Measurements from ENCODE around the gene SYNPO2.

SYNPO2 gene

DNA sequence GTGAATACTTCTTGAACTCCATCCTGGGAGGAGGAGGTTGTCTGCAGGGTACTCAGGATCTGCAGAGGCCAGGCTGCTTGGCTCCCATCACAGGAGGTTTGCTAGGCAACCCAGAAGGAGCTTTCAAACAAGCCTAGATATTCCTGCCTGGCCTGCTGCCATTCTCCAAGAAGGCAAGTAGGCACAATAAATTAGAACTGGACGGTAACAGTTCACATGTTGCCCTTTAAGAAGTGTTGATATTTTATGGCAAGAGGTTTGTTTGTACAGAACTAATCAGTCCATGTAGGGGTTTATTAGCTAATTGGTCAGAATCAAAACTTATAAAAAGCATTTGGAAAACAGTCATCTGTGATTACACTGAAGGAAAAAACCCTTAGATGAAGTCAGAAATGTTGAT is 39.3 kb downstream of the SYNPO2 start:
- Histone ChIP-seq H4K8ac (ENCODE audit: low read depth, low read length) (no peak overlapping the region), H3K18ac (ENCODE audit: low read length) (no peak overlapping the region), H3K36me3 (ENCODE audit: control insufficient read depth, insufficient read depth, low read length) (no peaks in the 10 kb centered on the region), H3K23ac (ENCODE audit: low read length) (no peak overlapping the region), H3K4me1 (ENCODE audit: control insufficient read depth, low read depth, low read length) (no peaks in the 10 kb centered on the region), H3K79me2 (ENCODE audit: control insufficient read depth, insufficient read depth, low read length) (no peaks in the 10 kb centered on the region), H3K27ac (ENCODE audit: low read depth, low read length) (no peak overlapping the region), H3K56ac (ENCODE audit: low read length) (no peak overlapping the region), H3K4me3 (ENCODE audit: low read length) (no peak overlapping the region), H2BK5ac (ENCODE audit: low read length) (no peak overlapping the region), H3K27me3 (ENCODE audit: insufficient read depth, low read length, poor library complexity) (no peaks in the 10 kb centered on the region), H3K9ac (ENCODE audit: low read length) (no peak overlapping the region), H3K79me1 (ENCODE audit: low read length) (no peaks in the 10 kb centered on the region), H3K4me2 (ENCODE audit: low read length) (no peak overlapping the region), H2AK5ac (ENCODE audit: low read length) (no peak overlapping the region), H2BK120ac (ENCODE audit: low read depth, low read length) (no peak overlapping the region), H2BK15ac (replicated peaks; ENCODE audit: low read depth) (no peak overlapping the region), H3K4ac (ENCODE audit: low read depth, low read length) (no peak overlapping the region), H4K5ac (ENCODE audit: low read length) (no peak overlapping the region)
- DNase-seq = no peak
- WGBS (ENCODE audit: extremely low coverage, insufficient coverage, low lambda C conversion rate) = no CpG with 5 or more reads among the region's 1 CpG

DNA sequence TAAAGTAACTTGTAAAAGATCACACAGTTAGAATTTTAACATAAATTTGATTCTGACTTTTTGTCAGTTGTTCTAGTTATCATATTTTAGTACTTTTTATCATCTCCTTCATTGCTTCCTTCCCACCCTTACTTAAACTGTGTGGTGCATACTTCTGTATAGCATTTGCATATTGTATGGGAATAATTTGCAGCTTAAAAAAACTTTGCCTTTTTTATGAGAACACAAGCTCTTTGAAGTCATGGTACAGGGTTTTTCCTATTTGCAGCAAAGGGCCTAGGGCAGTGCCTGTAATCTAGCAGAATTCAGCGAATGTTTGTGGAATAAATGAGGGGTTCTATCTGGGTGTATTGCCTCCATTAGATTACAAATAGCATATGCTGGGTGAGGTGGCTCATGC is 41.6 kb downstream of the SYNPO2 start:
- WGBS (ENCODE audit: extremely low coverage, insufficient coverage, low lambda C conversion rate) = no CpG with 5 or more reads among the region's 1 CpG
- no peak overlapping the region for H3K27ac ChIP-seq (ENCODE audit: low read depth, low read length)

DNA sequence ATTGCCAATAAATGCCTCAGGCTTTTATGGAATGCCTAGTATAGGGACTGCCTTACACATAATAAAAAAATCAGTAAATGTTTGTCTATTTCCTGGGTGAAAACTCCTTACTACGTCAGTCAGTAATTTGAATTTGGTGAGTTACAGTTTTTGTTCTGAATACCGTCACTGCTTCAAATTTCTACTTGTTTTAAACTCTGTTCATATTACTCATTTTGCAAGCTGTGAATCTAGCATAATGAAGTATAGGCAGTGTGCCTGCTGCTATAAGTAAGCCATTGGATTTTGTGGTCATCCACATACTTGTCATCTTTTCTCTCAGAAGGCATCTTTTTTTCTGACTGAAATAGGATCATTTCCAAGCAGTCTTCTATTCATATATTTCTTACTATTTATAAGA is 43.1 kb downstream of the SYNPO2 start:
- Histone ChIP-seq H3K79me2 (ENCODE audit: control insufficient read depth, insufficient read depth, low read length) (no peaks in the 10 kb centered on the region), H3K27ac (ENCODE audit: low read depth, low read length) (no peak overlapping the region), H4K5ac (ENCODE audit: low read length) (no peak overlapping the region), H3K4me3 (ENCODE audit: low read length) (no peak overlapping the region), H2BK15ac (replicated peaks; ENCODE audit: low read depth) (no peak overlapping the region), H3K23ac (ENCODE audit: low read length) (no peak overlapping the region), H2BK120ac (ENCODE audit: low read depth, low read length) (no peak overlapping the region), H3K56ac (ENCODE audit: low read length) (no peak overlapping the region), H4K8ac (ENCODE audit: low read depth, low read length) (no peak overlapping the region), H2BK5ac (ENCODE audit: low read length) (no peak overlapping the region), H3K36me3 (ENCODE audit: control insufficient read depth, insufficient read depth, low read length) (no peaks in the 10 kb centered on the region), H3K18ac (ENCODE audit: low read length) (no peak overlapping the region), H3K4me2 (ENCODE audit: low read length) (no peak overlapping the region), H3K79me1 (ENCODE audit: low read length) (no peaks in the 10 kb centered on the region), H3K4ac (ENCODE audit: low read depth, low read length) (no peak overlapping the region), H3K4me1 (ENCODE audit: control insufficient read depth, low read depth, low read length) (no peaks in the 10 kb centered on the region), H2AK5ac (ENCODE audit: low read length) (no peak overlapping the region), H3K27me3 (ENCODE audit: insufficient read depth, low read length, poor library complexity) (no peaks in the 10 kb centered on the region), H3K9ac (ENCODE audit: low read length) (no peak overlapping the region)
- no CpG with 5 or more reads among the region's 2 CpGs for WGBS (ENCODE audit: extremely low coverage, insufficient coverage, low lambda C conversion rate)
- DNase-seq = no peak

More for the DNA sequence above, 41.6 kb downstream of the SYNPO2 start:
- H3K36me3 ChIP-seq (ENCODE audit: control insufficient read depth, insufficient read depth, low read length) = no peaks in the 10 kb centered on the region
- no peak overlapping the region for H3K18ac ChIP-seq (ENCODE audit: low read length)
- no peak overlapping the region for H4K8ac ChIP-seq (ENCODE audit: low read depth, low read length)
- no peak overlapping the region for H4K5ac ChIP-seq (ENCODE audit: low read length)
- H3K56ac ChIP-seq (ENCODE audit: low read length) = no peak overlapping the region
- H2AK5ac ChIP-seq (ENCODE audit: low read length) = no peak overlapping the region
- H3K4ac ChIP-seq (ENCODE audit: low read depth, low read length) = no peak overlapping the region
- H3K4me1 ChIP-seq (ENCODE audit: control insufficient read depth, low read depth, low read length) = no peaks in the 10 kb centered on the region
- H3K27me3 ChIP-seq (ENCODE audit: insufficient read depth, low read length, poor library complexity) = no peaks in the 10 kb centered on the region
- no peak overlapping the region for H3K4me2 ChIP-seq (ENCODE audit: low read length)
- no peak overlapping the region for H2BK15ac ChIP-seq (replicated peaks; ENCODE audit: low read depth)
- no peak overlapping the region for H2BK120ac ChIP-seq (ENCODE audit: low read depth, low read length)
- H3K79me2 ChIP-seq (ENCODE audit: control insufficient read depth, insufficient read depth, low read length) = no peaks in the 10 kb centered on the region
- no peak overlapping the region for H3K9ac ChIP-seq (ENCODE audit: low read length)
- H2BK5ac ChIP-seq (ENCODE audit: low read length) = no peak overlapping the region
- no peaks in the 10 kb centered on the region for H3K79me1 ChIP-seq (ENCODE audit: low read length)
- no peak overlapping the region for H3K23ac ChIP-seq (ENCODE audit: low read length)
- no peak overlapping the region for H3K4me3 ChIP-seq (ENCODE audit: low read length)
- DNase-seq = no peak

DNA sequence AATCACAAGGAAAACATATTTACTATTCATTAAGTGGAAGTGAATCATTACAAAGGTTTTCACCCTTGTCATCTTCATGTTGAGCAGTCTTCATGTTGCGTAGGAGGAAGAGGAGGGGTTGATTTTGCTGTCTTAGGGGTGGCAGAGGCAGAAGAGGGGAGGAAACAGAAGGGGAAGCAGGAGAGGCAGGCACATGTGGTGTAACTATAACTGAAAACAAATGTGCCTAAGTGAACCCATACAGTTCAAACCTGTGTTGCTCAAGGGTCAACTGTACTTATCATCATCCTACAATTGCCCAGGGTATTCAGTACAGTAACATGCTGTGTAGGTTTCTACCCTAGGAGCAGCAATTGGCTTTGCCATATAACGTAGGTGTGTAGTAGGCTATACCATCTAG is 47.2 kb downstream of the SYNPO2 start:
- DNase-seq = no peak
- H3K4ac ChIP-seq (ENCODE audit: low read depth, low read length) = no peak overlapping the region

DNA sequence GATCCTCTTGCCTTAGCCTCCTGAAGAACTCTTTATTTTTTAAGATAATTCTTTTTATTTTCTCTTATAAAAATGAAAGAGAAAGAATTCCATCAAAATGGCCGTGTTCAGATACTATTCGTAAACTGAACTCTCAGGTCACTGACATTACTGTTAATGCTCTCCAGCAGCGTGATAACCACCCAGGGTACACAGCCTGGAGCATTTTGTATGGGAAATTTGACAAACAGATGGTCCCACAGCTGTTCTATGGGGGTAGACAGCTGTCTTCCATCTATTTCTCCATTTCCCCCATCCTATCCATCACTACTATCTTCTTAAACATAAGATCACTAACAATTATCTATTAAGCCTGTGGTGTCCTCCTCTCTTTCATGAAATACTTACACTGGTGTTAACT is 47.8 kb downstream of the SYNPO2 start:
- H3K4me3 ChIP-seq (ENCODE audit: low read length) = no peak overlapping the region
- no peak overlapping the region for H2BK120ac ChIP-seq (ENCODE audit: low read depth, low read length)
- no peak overlapping the region for H3K4ac ChIP-seq (ENCODE audit: low read depth, low read length)
- no peak overlapping the region for H2BK5ac ChIP-seq (ENCODE audit: low read length)
- H3K27me3 ChIP-seq (ENCODE audit: insufficient read depth, low read length, poor library complexity) = no peaks in the 10 kb centered on the region
- H3K79me1 ChIP-seq (ENCODE audit: low read length) = no peaks in the 10 kb centered on the region
- H3K18ac ChIP-seq (ENCODE audit: low read length) = no peak overlapping the region
- DNase-seq = no peak
- no peak overlapping the region for H4K8ac ChIP-seq (ENCODE audit: low read depth, low read length)
- H3K27ac ChIP-seq (ENCODE audit: low read depth, low read length) = no peak overlapping the region
- no peak overlapping the region for H2BK15ac ChIP-seq (replicated peaks; ENCODE audit: low read depth)
- H4K5ac ChIP-seq (ENCODE audit: low read length) = no peak overlapping the region
- no peaks in the 10 kb centered on the region for H3K4me1 ChIP-seq (ENCODE audit: control insufficient read depth, low read depth, low read length)
- H3K23ac ChIP-seq (ENCODE audit: low read length) = no peak overlapping the region
- no peak overlapping the region for H3K9ac ChIP-seq (ENCODE audit: low read length)
- H3K36me3 ChIP-seq (ENCODE audit: control insufficient read depth, insufficient read depth, low read length) = no peaks in the 10 kb centered on the region
- H2AK5ac ChIP-seq (ENCODE audit: low read length) = no peak overlapping the region
- no peak overlapping the region for H3K4me2 ChIP-seq (ENCODE audit: low read length)
- H3K56ac ChIP-seq (ENCODE audit: low read length) = no peak overlapping the region
- WGBS (ENCODE audit: extremely low coverage, insufficient coverage, low lambda C conversion rate) = no CpG with 5 or more reads among the region's 3 CpGs
- H3K79me2 ChIP-seq (ENCODE audit: control insufficient read depth, insufficient read depth, low read length) = no peaks in the 10 kb centered on the region

More for the DNA sequence above, 47.2 kb downstream of the SYNPO2 start:
- Histone ChIP-seq H3K4me1 (ENCODE audit: control insufficient read depth, low read depth, low read length) (no peaks in the 10 kb centered on the region), H4K8ac (ENCODE audit: low read depth, low read length) (no peak overlapping the region), H3K56ac (ENCODE audit: low read length) (no peak overlapping the region), H3K4me2 (ENCODE audit: low read length) (no peak overlapping the region), H3K79me1 (ENCODE audit: low read length) (no peaks in the 10 kb centered on the region), H2BK15ac (replicated peaks; ENCODE audit: low read depth) (no peak overlapping the region), H3K4me3 (ENCODE audit: low read length) (no peak overlapping the region), H3K36me3 (ENCODE audit: control insufficient read depth, insufficient read depth, low read length) (no peaks in the 10 kb centered on the region), H3K9ac (ENCODE audit: low read length) (no peak overlapping the region), H3K27me3 (ENCODE audit: insufficient read depth, low read length, poor library complexity) (no peaks in the 10 kb centered on the region), H2BK5ac (ENCODE audit: low read length) (no peak overlapping the region), H3K18ac (ENCODE audit: low read length) (no peak overlapping the region), H3K79me2 (ENCODE audit: control insufficient read depth, insufficient read depth, low read length) (no peaks in the 10 kb centered on the region), H3K27ac (ENCODE audit: low read depth, low read length) (no peak overlapping the region), H2BK120ac (ENCODE audit: low read depth, low read length) (no peak overlapping the region), H4K5ac (ENCODE audit: low read length) (no peak overlapping the region), H3K23ac (ENCODE audit: low read length) (no peak overlapping the region), H2AK5ac (ENCODE audit: low read length) (no peak overlapping the region)
- no CpG with 5 or more reads among the region's 2 CpGs for WGBS (ENCODE audit: extremely low coverage, insufficient coverage, low lambda C conversion rate)

DNA sequence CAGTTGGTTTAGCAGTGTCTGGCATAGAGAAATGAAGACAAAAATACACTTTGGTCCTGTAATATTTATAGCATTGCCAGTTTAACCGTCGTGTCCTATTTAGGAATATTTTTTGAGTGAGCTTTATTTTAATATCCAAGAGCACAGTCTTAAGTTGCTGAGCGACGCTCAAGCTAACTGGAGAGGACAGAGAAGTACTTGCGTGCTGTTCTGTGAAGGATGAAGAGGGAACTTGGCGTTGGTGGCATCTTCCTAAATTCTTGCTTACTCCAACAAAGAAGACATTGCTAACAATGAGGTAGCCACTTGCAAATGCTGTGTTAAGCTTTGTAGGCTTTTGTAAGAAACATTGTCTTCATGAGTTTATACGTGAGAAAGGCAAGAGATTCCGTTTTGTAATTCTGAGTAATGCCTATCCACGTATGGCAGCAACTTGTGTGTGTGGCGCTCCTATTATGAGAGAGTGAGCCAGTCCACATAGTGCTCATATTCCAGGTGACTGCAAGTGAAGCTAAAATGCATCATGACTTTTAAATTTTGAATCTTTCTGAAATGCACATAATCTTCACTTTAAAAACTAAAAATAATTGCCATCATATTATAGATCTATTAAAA is 50.6 kb downstream of the SYNPO2 start:
- Histone ChIP-seq H3K56ac (ENCODE audit: low read length) (no peak overlapping the region), H3K23ac (ENCODE audit: low read length) (no peak overlapping the region), H4K5ac (ENCODE audit: low read length) (no peak overlapping the region), H3K27ac (ENCODE audit: low read depth, low read length) (no peak overlapping the region), H3K4me3 (ENCODE audit: low read length) (no peak overlapping the region), H3K4me1 (ENCODE audit: control insufficient read depth, low read depth, low read length) (no peaks in the 10 kb centered on the region), H2BK15ac (replicated peaks; ENCODE audit: low read depth) (no peak overlapping the region), H3K4me2 (ENCODE audit: low read length) (no peak overlapping the region), H2BK120ac (ENCODE audit: low read depth, low read length) (no peak overlapping the region), H3K9ac (ENCODE audit: low read length) (no peak overlapping the region), H3K79me1 (ENCODE audit: low read length) (no peaks in the 10 kb centered on the region), H3K4ac (ENCODE audit: low read depth, low read length) (no peak overlapping the region), H3K27me3 (ENCODE audit: insufficient read depth, low read length, poor library complexity) (no peaks in the 10 kb centered on the region), H2AK5ac (ENCODE audit: low read length) (no peak overlapping the region), H4K8ac (ENCODE audit: low read depth, low read length) (no peak overlapping the region), H3K79me2 (ENCODE audit: control insufficient read depth, insufficient read depth, low read length) (no peaks in the 10 kb centered on the region), H3K36me3 (ENCODE audit: control insufficient read depth, insufficient read depth, low read length) (no peaks in the 10 kb centered on the region), H3K18ac (ENCODE audit: low read length) (no peak overlapping the region), H2BK5ac (ENCODE audit: low read length) (no peak overlapping the region)
- no peak for DNase-seq
- WGBS (ENCODE audit: extremely low coverage, insufficient coverage, low lambda C conversion rate) = no CpG with 5 or more reads among the region's 10 CpGs
